GM19238 (cell line): Measurements from ENCODE around the gene ERC1.
"Not testable (repeated sequence)": the region's sequence is repeated elsewhere in the genome, so short reads cannot be mapped to it uniquely, and the experiment has no call there.

ENCODE experiments used
- DNase-seq: peaks from one replicate; pipeline ENCODE4 v3.0.0; 2011; ENCODE audit warnings: low spot score; ENCODE audit not compliant: insufficient read length

ERC1 gene

GRCh38 chr12:1073652-1074051, 82.6 kb downstream of the ERC1 start:
- no peak for DNase-seq

DNA sequence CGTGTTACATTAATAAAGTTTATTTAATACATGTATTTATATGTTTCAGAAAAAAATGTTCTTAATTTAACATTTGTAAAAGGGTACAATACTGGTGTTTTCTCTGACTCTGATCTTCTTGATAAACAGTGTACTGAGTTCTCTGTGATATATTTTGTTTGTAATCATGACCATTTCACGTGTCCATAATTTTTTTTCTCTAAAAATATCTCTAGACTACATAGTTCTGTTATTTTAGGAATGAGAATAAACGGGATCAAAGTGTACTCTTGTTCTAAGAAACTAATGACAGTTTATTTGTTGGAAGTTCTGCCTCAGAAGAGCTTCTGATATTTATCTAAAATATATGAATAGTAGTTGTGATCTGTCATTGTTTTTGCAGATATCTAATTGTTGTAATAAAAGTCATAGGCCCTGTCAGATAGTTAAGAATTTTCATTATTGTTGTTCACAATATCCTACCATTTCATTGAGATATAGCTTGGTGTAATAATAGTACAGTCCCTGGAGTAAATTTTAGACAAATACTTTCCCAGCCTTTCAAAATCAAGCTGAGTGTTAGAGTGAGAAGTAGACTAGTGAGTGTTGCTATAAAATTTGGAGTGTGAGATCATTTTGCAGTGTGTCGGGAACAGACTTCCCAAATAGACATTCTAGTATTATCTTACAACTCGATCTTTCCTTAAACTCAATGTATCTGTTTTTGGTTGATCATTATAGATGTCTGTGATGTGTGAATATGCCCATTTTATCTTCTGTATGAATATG, 86.2 kb downstream of the ERC1 start:
- DNase-seq = no peak

GRCh38 chr12:1078002-1078401, 87.0 kb downstream of the ERC1 start:
- DNase-seq = no peak

GRCh38 chr12:1080520-1081223, 89.6 kb downstream of the ERC1 start:
- no peak for DNase-seq

DNA sequence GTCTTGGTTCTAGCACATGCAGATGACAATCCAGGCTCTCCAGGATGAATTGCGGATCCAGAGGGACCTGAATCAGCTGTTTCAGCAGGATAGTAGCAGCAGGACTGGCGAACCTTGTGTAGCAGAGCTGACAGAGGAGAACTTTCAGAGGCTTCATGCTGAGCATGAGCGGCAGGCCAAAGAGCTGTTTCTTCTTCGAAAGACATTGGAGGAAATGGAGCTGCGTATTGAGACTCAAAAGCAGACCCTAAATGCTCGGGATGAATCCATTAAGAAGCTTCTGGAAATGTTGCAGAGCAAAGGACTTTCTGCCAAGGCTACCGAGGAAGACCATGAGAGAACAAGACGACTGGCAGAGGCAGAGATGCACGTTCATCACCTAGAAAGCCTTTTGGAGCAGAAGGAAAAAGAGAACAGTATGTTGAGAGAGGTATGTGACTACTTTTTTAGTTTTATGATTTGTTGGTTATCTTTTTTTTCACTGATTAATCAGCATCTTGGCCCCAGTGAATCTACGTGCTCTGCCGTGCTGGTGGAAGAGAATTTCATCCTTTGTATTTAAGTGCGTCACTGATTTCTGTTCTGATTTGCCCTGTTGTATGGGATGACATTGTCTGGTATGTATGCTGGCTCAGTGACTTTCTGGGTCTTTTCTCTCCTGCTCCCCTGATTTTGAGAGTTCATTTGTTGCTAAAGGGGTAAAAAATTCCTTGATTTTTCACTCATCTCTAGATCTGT, 92.3 kb downstream of the ERC1 start:
- no peak for DNase-seq

- DNase-seq = no peak
Observed at GRCh38 chr12:1083889-1084262, 92.9 kb downstream of the ERC1 start.

DNA sequence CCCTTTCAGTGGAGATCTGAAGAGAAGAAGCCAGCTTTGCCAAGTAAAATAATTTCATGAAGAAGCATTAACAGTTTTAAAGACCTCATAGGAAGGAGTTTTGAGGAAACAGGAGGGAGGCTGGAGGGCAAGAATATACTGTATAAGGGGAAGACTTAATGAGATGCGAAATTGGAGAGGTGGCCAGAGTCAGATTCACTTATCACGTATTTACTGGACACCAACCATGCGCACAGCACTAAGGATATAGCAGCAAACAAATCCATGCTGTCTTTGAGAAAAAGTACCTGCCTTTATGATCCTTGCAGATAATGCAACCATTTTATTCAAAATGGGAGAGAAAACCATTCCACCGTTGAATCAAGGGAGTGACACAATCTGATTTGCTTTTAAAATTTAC, 100.3 kb downstream of the ERC1 start:
- DNase-seq = no peak

DNA sequence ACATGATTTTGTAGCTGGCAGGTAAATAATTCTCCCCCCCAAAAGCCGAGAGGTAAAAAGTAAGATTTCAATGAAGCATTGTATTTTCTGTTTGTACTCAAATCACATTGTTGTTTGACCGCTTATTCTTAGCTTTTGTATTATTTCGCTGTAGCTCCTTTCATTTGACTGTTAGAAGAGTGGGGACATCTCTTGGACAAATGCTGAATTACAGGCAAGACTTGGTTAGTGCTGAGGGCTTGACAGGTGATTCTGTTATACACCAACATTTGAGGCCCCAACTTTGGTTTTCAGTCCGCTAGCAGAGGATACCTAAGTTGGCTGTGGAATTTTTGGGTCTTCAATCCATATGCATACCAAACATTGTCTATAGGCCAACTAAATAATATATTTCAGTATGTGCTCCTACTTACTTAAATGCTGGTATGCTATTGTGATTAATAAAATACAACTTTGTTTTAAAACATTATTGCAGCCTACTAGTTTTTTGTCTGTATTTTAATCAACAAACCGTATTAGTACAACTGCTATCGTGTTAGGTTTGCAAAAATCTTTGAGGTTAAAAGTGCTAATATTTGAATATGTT, 102.2 kb downstream of the ERC1 start:
- no peak for DNase-seq

DNA sequence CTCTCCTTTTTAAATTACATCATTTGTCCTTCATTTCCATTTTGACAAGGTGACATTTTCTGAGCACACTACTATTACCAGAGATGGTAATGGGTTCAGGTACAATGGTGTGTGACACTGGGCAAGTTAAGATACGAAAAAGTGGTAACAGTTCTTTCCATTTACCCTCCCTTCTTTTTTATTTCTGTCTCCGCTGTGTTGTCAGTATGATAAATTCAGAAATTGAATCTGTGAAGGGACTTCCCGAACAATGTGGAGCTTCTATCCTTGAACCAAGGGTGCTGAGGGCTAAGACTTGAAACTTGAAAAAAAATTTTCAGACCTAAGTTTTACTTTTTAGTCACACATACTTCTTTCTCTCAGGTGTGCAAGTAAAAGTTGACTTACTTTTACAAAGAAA, 103.7 kb downstream of the ERC1 start:
- DNase-seq = no peak

DNA sequence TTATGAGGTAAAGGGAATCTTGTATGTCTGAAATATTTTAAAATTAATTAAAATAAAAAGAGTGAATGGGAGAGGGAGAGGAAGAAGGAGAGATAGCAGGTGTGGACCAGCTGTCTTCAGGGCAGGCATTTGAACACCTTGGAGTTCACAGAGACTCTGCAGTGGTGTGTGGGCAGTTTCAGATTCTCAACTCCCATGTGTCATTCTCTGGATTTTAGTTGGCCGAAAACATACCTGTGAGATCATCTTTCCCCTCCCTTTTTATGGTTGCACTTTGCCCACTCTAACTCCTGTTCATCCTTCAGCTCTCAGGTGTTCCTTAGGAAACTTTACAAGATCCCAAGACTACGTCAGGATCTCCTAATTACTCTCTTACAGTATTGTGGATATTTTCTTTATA, 108.1 kb downstream of the ERC1 start:
- DNase-seq = no peak

- DNase-seq = not testable (repeated sequence)
Observed at GRCh38 chr12:1099618-1100017, 108.6 kb downstream of the ERC1 start.

DNA sequence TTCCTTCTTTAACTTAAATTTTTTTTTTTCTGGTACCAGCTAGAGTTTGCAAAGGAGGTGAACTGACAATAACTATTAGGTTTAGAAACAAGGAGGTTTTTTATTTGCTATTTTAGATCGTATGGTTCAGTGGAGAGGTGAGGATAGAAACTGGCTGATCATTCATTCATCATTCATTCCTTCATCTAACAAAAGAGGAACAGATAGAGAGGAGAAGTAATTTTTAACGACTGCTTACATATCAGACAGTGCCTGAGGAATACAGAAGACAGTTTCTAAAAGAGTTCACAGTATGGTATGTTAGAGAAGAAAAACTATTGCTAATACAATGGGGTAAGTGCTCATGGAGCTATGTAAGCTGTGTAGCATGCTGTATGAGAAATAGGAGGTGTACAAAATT, 111.1 kb downstream of the ERC1 start:
- DNase-seq = no peak

GRCh38 chr12:1102791-1103450, 111.9 kb downstream of the ERC1 start:
- DNase-seq = no peak

DNA sequence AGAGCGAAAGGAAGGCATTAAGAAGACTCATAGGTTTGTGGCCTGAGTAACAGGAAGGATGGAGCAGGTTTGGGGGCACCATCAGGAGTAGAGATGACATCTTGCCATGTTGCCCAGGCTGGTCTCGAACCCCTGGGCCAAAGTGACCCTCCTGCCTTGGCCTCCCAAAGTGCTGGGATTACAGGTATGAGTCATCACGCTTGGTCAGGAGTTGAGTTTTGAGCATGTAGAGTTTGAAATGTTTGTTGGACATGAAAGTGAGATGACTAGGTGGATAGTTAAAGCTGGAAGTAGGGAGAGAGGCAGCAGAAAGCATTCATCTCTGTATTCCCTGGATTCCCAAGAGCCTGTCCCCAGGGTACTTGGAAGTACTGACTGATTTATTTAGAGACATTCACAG, 112.6 kb downstream of the ERC1 start:
- DNase-seq = no peak

- DNase-seq = no peak
Observed at GRCh38 chr12:1104088-1104800, 113.2 kb downstream of the ERC1 start.

DNA sequence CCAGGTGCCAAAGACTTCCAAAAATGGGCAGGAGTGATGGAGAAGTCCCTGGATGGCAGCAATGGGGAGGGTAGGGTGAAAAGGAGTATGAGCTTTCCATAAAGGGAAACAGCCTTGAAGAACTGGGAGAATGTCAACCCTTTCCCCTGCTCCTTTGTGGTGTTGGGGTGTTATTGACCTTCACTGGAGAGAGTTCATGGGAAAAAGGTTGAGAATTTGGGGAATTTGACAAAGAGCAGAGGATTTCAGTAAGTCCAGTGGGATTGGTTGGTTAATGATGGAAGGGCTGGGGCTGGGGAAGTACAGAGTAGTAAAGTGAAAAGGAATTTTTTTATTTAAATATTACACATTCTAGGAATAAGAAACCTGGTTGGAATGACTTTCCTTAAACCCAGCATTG, 116.6 kb downstream of the ERC1 start:
- no peak for DNase-seq

GRCh38 chr12:1108276-1108675, 117.3 kb downstream of the ERC1 start:
- peak; percentile 37 for DNase-seq

DNA sequence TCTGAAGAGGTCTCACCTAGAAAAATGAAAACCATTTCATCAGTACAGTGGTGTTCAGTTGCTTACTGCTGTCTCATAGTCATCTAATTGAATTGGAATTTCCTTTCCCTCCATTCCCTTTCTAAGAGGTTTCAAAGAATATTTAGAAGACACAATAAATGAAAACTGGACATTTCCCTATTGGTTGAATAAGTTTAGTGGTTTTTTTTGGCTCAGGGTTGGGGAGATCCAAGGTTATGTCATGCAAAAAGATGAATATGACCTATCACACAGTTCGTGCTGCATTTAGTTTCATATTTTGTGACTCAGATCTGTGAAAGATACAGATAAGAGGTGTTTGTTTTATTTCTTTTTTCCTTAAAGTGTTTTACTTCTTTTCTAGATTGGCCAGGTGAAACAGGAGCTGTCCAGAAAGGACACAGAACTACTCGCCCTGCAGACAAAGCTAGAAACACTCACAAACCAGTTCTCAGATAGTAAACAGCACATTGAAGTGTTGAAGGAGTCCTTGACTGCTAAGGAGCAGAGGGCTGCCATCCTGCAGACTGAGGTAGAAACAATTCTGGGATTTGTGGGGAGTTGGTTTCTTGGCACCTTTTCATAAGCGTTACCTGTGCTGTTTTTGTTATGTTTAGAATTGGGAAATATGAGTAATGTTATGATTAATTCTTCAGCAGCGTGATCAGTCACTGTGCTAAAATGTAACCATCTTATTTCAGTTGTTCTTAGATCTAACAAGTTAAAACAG, 124.6 kb downstream of the ERC1 start:
- DNase-seq = no peak

DNA sequence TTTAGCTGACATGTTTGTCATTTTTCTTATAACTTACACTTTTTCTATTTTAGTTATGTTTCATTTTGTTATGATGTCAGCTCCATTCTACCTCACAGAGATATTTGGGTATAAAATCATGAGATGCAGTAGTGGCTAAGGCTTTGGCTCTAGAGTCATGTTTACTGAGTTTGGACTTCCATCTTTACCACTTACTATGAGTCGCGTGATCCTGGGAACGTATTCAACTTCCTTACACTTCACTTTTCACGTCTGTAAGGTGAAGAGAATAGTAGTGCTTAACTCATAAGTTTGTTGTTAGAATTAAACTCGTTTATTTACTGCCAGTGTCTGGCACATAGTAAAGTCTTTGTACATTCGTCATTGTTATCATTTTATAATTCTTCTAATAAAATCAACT, 126.3 kb downstream of the ERC1 start:
- DNase-seq = no peak

DNA sequence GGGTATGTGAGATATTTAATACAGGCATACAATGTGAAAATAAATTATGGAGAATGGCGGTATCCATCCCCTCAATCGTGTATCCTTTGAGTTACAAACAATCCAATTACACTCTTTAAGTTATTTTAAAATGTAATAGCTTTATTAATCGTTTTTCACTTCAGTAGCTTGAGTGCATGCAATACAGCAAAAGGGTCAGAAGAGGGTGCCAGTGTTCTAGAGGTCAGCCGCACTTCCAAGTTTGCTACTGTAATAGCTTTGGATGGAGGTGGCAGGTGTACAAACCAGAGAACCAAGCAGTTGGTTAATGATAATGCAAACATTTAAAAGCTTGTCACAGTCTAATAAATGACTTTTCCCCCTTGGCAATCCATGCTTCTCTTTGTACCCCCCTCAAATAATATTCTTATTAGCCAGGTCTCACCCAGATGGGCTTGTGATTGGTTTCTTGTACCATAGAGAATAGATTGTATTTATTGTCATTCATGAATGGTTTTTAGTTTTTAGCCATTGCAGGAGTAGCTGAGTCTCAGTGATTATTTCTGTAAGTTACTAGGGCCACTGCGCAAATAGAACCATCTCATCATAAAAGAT, 127.0 kb downstream of the ERC1 start:
- DNase-seq = no peak
